ENCODE measurements around the gene SFSWAP.

The SFSWAP gene

GRCh38 chr12:131810726-131811125 lies 99.8 kb downstream of the SFSWAP start:
- no peaks in the 10 kb centered on the region for H3K79me2 ChIP-seq
- no peaks in the 10 kb centered on the region for H3K27me3 ChIP-seq (ENCODE audit: control insufficient read depth, insufficient read depth, low read length)
- H3K9me3 ChIP-seq (ENCODE audit: control insufficient read depth, low read length), result no peaks in the 10 kb centered on the region
- TF ChIP-seq, protein P1, sequence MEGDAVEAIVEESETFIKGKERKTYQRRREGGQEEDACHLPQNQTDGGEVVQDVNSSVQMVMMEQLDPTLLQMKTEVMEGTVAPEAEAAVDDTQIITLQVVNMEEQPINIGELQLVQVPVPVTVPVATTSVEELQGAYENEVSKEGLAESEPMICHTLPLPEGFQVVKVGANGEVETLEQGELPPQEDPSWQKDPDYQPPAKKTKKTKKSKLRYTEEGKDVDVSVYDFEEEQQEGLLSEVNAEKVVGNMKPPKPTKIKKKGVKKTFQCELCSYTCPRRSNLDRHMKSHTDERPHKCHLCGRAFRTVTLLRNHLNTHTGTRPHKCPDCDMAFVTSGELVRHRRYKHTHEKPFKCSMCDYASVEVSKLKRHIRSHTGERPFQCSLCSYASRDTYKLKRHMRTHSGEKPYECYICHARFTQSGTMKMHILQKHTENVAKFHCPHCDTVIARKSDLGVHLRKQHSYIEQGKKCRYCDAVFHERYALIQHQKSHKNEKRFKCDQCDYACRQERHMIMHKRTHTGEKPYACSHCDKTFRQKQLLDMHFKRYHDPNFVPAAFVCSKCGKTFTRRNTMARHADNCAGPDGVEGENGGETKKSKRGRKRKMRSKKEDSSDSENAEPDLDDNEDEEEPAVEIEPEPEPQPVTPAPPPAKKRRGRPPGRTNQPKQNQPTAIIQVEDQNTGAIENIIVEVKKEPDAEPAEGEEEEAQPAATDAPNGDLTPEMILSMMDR (IDR thresholded peaks at IDR 0.05), result no peak
- H3K4me2 ChIP-seq (ENCODE audit: low read length), result no peak overlapping the region
- no peaks in the 10 kb centered on the region for H3K4me1 ChIP-seq
- H2AFZ ChIP-seq, result no peak overlapping the region
- no peaks in the 10 kb centered on the region for H3K36me3 ChIP-seq (ENCODE audit: control insufficient read depth, insufficient read depth, low read length)
- H3K9ac ChIP-seq, result no peak overlapping the region
- H3K27ac ChIP-seq, result no peak overlapping the region
- no peak overlapping the region for H3K4me3 ChIP-seq (ENCODE audit: low read depth, low read length)

- Histone ChIP-seq H3K4me1 (no peaks in the 10 kb centered on the region), H3K36me3 (ENCODE audit: control insufficient read depth, insufficient read depth, low read length) (no peaks in the 10 kb centered on the region), H3K27me3 (ENCODE audit: control insufficient read depth, insufficient read depth, low read length) (no peaks in the 10 kb centered on the region), H3K4me3 (ENCODE audit: low read depth, low read length) (no peak overlapping the region), H3K79me2 (no peaks in the 10 kb centered on the region), H2AFZ (no peak overlapping the region), H3K9ac (no peak overlapping the region), H3K4me2 (ENCODE audit: low read length) (no peak overlapping the region), H3K27ac (no peak overlapping the region), H3K9me3 (ENCODE audit: control insufficient read depth, low read length) (no peaks in the 10 kb centered on the region)
- TF ChIP-seq, protein P1 (IDR thresholded peaks at IDR 0.05), result no peak
Measured at GRCh38 chr12:131815131-131815530, 104.2 kb downstream of the SFSWAP start.

- Histone ChIP-seq H3K4me2 (ENCODE audit: low read length) (no peak overlapping the region), H3K36me3 (ENCODE audit: control insufficient read depth, insufficient read depth, low read length) (no peaks in the 10 kb centered on the region), H3K27ac (no peak overlapping the region), H3K79me2 (no peaks in the 10 kb centered on the region), H3K27me3 (ENCODE audit: control insufficient read depth, insufficient read depth, low read length) (no peaks in the 10 kb centered on the region), H2AFZ (no peak overlapping the region), H3K4me1 (no peaks in the 10 kb centered on the region), H3K9ac (no peak overlapping the region), H3K9me3 (ENCODE audit: control insufficient read depth, low read length) (no peaks in the 10 kb centered on the region), H3K4me3 (ENCODE audit: low read depth, low read length) (no peak overlapping the region)
- TF ChIP-seq, protein P1 (IDR thresholded peaks at IDR 0.05), result no peak
Measured at GRCh38 chr12:131816495-131816894, 105.6 kb downstream of the SFSWAP start.

- no peak overlapping the region for H3K9ac ChIP-seq
- H3K27me3 ChIP-seq (ENCODE audit: control insufficient read depth, insufficient read depth, low read length), result no peaks in the 10 kb centered on the region
- H2AFZ ChIP-seq, result no peak overlapping the region
- no peak overlapping the region for H3K27ac ChIP-seq
- no peak overlapping the region for H3K4me2 ChIP-seq (ENCODE audit: low read length)
- no peak overlapping the region for H3K4me3 ChIP-seq (ENCODE audit: low read depth, low read length)
- no peaks in the 10 kb centered on the region for H3K79me2 ChIP-seq
- TF ChIP-seq, protein P1 (IDR thresholded peaks at IDR 0.05), result no peak
- no peaks in the 10 kb centered on the region for H3K36me3 ChIP-seq (ENCODE audit: control insufficient read depth, insufficient read depth, low read length)
- no peaks in the 10 kb centered on the region for H3K4me1 ChIP-seq
- no peaks in the 10 kb centered on the region for H3K9me3 ChIP-seq (ENCODE audit: control insufficient read depth, low read length)
Measured at GRCh38 chr12:131817241-131817640, 106.4 kb downstream of the SFSWAP start.

DNA sequence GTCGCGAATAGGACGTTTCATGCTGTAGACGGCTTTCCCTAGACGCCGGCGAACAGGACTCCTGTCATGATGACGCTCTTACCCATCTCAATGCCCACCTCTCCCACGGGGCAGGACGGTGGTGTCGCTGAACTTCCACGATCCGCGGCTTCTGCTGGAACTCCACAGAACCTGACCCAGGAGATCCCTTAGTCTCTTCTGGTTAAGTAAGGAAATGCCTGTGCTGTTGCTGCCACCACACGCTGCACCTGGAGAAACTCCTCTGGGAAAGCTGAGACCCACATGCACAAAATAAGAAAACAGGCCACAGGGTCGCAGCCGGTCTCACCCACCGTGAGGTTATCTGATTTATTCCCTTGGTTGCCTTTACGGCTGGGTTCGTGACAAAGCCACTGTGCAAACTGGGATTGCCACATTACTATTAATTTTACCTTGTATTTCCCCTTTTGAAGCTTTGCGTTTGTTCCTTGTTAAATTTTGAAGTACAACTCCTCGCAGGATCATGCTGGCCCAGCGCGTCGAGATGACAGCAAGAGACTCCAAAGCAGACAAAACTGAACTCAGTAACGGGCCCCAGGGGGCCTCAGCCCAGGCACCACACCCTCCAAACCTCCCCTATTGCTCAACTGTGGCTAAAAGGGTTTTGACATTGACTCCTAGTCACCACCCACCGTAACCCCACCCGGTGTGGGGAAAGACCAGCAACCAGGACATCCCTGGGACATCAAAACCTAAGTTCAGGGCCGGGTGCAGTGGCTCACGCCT lies 108.1 kb downstream of the SFSWAP start:
- no peak overlapping the region for H3K4me3 ChIP-seq (ENCODE audit: low read depth, low read length)
- TF ChIP-seq, protein P1 (IDR thresholded peaks at IDR 0.05), result no peak

More for the DNA sequence above, 108.1 kb downstream of the SFSWAP start:
- no peaks in the 10 kb centered on the region for H3K36me3 ChIP-seq (ENCODE audit: control insufficient read depth, insufficient read depth, low read length)
- no peak overlapping the region for H3K4me2 ChIP-seq (ENCODE audit: low read length)
- H2AFZ ChIP-seq, result no peak overlapping the region
- no peak overlapping the region for H3K9ac ChIP-seq
- H3K27ac ChIP-seq, result no peak overlapping the region
- no peaks in the 10 kb centered on the region for H3K9me3 ChIP-seq (ENCODE audit: control insufficient read depth, low read length)
- H3K27me3 ChIP-seq (ENCODE audit: control insufficient read depth, insufficient read depth, low read length), result no peaks in the 10 kb centered on the region
- H3K4me1 ChIP-seq, result no peaks in the 10 kb centered on the region
- no peaks in the 10 kb centered on the region for H3K79me2 ChIP-seq
